GM10266 (cell line): ENCODE data around the gene APBB2.

ENCODE experiments used
- DNase-seq: peaks from one replicate; pipeline ENCODE4 v3.0.0; 2012; ENCODE audit errors: extremely low spot score
- TF ChIP-seq, protein P1 (sequence below): IDR thresholded peaks from 2 replicates; pipeline ENCODE4 v1.5.1; 2012; ENCODE audit warnings: mild to moderate bottlenecking, low read depth; ENCODE audit not compliant: control insufficient read depth, insufficient read depth; ENCODE audit errors: missing control alignments

The APBB2 gene

DNA sequence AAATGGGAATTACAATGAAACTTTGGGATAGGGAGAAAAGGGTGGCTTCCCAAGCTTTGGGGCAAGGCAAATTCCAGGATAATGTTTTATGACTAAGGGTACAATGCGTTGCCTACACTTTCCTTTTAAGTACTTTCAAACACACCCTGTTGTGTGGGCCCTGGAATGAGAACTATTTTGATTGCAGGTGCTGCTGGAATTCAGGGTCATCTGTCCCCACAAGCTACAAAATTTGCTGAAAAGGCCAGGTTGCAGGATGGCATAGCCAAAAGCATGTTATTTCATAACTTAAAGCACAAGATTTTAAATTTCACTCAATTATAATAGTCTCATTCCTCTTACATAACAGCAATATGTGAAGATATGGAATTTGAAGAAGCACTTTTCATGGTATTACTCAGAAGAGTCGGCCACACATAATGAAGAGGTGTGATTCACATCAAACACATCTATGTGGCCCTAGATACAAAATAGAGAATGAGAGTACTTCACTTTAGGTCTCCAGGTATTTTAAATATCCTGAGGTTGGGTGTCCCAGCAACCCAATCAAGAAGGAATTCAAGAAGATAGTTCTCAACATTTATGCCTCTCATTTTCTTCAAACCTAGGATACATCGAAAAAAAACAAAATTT is 89.3 kb downstream of the APBB2 start:
- TF ChIP-seq, protein P1, sequence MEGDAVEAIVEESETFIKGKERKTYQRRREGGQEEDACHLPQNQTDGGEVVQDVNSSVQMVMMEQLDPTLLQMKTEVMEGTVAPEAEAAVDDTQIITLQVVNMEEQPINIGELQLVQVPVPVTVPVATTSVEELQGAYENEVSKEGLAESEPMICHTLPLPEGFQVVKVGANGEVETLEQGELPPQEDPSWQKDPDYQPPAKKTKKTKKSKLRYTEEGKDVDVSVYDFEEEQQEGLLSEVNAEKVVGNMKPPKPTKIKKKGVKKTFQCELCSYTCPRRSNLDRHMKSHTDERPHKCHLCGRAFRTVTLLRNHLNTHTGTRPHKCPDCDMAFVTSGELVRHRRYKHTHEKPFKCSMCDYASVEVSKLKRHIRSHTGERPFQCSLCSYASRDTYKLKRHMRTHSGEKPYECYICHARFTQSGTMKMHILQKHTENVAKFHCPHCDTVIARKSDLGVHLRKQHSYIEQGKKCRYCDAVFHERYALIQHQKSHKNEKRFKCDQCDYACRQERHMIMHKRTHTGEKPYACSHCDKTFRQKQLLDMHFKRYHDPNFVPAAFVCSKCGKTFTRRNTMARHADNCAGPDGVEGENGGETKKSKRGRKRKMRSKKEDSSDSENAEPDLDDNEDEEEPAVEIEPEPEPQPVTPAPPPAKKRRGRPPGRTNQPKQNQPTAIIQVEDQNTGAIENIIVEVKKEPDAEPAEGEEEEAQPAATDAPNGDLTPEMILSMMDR = no peak
- DNase-seq = no peak

DNA sequence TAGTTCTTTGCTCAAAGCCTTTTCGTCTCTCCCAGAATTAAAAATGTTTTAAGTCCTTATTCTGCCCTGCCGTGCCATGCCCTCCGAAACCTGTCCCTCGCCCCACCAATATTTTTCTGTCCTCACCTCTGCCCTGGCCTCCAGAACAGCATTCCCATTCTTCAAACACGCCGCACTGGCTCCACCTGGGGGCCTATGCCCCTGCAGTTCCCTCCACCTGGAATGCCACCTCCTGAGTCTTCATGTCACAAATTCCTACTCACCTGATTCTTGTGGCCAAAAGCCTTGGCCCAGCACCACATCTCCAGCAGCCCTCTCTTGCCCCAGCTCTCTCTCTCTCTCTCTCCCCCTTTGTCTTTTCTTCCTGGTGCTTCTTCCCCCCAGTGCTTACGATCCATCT is 91.6 kb downstream of the APBB2 start:
- no peak for DNase-seq
- TF ChIP-seq, protein P1 = no peak

DNA sequence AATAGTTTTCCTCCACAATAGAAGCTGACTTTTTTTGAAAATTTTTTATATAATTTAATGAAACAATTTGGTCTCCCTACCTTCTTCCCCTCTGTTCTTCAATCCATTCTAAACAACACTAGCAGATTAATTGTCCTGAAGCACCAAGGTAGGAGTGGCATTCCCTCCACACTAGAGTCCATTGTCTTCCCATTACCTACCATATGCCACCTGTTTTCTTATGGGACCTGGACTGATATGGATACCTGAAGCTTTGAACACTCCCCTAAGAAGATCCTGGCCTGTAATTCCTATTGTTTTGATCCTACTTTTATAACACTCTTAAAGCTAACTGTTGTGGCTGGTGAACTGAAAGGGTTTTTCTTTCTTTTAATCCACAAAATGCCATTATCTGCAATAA is 92.0 kb downstream of the APBB2 start:
- TF ChIP-seq, protein P1 = no peak
- no peak for DNase-seq

DNA sequence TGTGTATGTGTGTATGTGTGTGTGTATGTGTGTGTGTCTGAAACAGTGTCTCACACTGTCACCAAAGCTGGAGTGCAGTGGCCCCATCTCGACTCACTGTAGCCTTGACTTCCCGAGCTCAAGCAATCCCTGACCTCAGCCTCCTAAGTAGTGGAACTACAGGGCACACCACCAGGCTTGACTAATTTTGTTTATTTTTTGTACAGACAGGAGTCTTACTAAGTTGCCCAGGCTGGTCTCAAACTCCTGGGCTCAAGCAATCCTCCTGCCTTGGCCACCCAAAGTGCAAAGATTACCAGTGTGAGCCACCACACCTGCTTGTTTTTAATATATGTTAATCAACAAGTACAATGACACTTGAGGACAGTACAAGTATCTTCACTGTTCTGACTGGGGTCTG is 92.4 kb downstream of the APBB2 start:
- no peak for DNase-seq
- TF ChIP-seq, protein P1 = no peak

DNA sequence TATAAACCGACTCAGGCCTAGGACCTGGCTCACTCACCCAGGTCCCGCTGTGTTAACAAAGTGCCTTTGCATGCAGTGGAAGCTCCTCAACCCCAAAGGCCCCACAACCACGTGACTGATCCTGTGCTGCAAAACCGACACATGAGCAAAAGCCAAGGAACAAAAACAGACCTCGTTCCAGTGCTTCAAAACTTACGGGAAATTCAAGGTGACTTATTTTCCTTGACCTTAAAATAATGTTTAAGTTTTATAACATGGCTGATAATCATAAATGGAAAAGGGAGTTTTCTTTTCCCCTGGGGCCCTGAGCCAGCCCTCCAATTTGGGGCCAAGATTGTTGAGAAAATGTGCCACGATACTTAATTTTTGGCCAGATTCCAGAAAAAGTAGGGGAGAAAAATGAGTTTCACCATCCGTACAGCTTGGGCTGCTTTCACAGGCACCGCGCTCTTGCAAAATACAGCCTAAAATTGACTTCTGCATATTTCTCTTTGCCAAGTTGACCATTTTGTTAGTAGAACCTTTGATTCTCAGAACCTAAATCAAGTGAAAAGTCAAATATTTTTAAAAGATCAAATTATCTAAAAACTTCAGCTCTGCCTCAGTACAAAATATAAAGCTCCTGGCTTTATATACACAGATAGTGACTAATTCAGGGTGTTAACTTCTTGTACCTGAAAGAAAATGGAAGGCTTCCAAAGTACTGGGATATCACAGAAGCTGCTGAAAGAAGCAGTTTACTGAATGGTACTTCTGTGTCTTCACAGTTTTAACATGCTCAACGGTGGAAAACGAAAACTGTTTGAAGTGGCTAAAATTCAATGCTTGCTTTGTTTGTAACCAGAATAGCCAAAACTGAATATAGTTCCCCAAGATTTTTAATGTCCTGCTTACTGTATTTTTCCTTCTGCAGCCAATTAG is 93.8 kb downstream of the APBB2 start:
- no peak for DNase-seq
- TF ChIP-seq, protein P1 = no peak

DNA sequence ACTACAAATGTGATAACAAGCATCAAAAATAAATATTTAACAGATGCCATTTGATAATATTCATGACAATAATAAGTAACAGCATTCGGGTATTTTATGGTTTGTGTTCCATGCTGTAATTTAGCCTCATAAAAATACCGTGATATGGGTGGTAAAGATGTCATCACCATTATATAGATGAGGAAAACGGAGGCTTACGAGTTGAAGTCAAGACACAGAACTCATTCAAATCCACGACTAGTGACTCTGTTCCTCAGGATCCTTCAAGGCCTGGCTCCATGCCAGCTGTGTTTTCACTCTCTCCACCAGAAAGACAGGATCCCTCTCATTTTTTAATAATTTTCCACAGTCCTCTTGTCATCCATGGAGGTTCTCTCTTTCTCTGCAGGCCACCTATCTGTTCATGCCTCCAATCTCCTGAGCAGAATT is 94.5 kb downstream of the APBB2 start:
- no peak for DNase-seq
- TF ChIP-seq, protein P1 = no peak

DNA sequence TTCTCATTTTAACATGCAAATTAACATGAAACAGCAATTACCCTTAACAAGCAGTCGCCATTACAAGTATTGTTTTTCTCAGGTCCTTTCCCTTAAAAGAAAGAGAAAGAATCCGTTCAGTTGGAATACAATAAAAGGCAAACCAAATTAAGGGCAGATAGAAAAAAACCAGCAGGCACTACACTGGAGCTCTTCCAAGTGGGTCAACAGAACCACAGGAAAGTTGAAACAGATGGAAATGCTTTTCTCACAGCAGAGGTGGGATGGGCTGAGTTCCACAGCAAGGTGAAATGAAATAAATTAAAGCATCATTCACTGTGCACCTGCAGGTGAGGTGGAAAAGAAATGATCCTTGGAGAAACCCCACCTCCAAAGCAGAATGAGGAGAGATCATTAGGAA is 102.6 kb downstream of the APBB2 start:
- no peak for DNase-seq
- TF ChIP-seq, protein P1 = no peak
